Measurements from ENCODE around the gene RAD50.
"Not testable (repeated sequence)": the region's sequence is repeated elsewhere in the genome, so short reads cannot be mapped to it uniquely, and the experiment has no call there.

Gene RAD50

DNA sequence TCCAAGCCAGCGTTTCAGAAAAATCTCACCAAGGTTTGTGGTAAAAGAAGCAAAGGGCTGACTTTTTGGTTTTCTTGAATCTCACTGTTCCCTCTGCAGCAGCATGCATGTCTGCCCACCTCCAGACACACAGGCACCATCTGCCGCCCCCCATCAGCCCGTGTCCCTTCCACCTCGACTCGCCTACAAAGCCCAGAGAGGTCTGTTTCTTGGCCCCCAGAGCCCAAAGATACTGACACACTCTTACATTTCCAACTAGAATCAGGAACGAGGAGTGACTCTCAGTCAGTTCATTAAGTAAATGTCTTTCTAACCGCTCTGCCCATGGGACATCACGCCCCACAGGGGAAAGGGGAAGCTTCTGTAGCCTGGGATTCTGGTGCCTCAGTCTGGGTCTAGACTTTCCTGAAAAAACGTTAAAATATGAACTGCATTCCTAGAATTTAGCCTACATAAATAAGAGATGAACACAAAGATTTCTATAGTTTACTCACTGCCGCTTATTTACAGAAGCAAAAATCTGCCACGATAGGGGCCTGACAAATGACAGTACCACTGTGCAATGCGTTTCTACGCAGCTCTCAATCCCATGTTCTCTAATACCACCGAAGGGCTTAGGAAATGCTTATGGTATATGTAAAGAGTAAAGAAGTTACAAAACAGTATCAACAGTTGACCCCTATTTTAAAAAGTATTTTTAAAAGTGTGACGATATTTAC is 121.1 kb downstream of the RAD50 start:
- no peak for DNase-seq

DNA sequence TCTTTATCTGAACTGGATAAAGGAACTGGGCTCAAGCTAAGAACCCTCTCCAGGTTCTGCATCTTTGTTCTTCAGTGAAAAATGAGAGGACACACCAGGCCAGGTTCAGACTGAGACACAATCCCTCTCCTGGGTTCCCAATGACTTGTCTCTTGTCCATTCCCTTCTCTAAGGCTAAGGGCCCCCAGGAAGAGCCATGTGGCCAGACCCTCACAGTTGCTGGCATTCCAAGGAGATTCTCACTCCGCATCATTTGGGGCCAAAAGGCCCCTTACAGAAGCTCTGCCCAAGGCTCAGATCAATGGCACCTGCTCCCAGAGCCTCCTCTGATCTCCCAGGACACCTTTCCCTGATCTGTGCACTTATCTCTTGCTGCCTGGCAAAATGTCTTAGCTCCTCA is 122.0 kb downstream of the RAD50 start:
- DNase-seq, result no peak

DNA sequence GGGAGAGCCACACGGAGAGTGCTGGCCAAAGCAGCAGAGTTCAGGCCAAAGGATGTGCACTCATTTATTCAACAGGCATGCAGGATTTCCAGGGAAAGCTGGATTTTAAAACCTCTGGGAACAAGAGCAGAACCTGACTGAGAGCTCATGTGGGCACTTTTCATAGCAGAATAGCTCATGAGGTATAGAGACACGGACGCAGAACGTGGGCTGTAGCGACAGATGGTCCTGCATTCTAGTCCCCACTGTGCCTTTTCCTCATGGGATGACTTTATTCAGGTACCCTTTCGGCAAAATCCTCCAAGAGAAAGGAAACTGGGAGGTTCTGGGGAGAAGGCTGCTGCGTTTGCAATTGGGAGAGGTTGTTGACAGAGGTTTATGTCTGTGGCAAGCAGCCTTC is 122.4 kb downstream of the RAD50 start:
- no peak for DNase-seq

DNA sequence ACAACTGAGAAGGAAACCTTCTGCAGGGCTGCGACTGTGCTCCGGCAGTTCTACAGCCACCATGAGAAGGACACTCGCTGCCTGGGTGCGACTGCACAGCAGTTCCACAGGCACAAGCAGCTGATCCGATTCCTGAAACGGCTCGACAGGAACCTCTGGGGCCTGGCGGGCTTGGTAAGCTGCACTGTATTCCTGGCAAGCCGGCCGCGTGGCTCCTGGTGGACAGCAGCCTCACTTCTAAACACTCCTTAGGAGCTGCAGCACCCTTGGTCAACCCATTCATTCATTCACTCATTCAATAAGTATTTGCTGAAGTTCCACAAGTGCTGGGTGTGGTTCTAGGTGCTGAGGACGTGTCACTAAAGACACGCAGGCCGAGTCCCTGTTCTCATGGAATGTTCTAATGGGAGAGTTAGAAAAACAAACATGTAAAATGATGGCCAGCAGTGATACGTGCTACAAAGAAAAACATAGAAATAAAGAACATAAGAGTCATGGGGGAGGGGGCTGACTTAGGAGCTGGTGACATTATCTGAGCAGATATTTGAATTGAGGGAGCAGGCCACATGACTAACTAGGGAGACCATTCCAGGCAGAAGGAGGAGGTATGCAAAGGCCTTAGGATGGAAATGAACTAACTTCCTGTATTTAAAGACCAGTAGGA is 123.1 kb downstream of the RAD50 start:
- no peak for DNase-seq

DNA sequence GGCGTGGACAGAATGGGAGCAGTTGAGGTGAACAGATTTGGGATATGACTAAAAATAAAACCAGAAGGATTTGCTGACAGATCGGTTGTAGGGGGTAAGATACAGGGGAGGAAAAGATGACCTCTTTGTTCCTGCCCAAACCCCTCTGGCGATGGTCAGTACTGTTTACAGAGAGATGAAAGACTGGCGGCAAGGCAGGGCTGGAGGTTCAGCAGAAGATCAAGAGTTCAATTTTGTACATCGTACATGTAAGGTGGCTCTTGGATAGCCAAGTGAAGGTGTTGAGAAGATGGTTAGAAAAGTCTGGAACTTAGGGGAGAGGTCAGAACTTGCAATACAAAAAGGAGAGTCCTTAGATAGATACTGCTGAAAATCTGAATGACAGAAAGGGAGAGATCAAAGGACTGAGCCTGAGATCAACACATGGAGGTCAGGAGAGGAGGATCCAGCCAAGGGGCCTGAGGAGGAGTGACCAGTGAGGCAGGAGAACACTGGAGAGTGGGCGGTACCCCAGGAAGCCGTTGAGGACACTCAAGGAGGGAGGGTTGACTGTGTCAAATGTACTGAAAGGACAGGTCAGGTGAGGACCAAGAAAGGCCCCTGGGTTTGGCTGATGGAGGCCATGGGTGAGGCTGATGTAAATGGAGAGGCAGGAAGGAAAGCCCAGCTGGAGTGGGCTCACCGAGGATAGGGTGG is 124.2 kb downstream of the RAD50 start:
- DNase-seq, result no peak

DNA sequence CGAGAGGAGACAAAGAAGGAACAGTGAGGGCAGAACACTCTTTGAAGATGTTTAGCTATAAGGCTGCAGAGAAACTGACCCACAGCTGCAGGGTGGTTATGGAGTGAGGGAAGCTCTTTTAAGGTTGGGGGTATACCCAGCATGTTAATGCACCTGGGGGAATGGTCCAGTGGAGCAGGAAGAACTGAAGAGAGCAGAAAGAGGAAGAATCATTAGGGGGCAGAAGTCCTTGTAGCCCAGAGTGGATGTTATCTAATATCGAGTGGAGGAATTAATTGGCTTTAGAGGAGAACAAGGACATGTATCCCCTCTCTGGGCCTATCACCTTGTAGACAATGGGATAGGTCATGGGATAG is 124.7 kb downstream of the RAD50 start:
- no peak for DNase-seq

GRCh38 chr5:132681983-132682382 is 125.2 kb downstream of the RAD50 start:
- no peak for DNase-seq

DNA sequence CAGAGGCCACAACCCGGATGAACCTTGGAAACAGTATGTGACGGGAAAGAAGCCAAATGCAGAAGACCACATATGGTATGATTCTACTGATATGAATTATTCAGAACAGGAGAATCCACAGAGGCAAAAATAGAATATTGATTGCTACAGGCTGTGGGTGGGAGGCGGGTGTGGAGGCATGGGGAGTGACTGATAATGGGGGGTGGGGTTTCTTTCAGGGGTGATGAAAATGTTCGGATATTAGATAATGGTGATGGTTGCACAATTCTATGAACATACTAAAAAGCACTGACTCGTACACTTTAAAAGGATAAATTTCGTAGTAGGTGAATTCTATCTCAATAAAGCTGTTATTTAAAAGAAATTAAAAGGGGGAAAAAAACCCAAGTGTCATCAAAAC is 127.7 kb downstream of the RAD50 start:
- no peak for DNase-seq

- no peak for DNase-seq
These were observed 128.3 kb downstream of the RAD50 start for GRCh38 chr5:132684922-132685720.

DNA sequence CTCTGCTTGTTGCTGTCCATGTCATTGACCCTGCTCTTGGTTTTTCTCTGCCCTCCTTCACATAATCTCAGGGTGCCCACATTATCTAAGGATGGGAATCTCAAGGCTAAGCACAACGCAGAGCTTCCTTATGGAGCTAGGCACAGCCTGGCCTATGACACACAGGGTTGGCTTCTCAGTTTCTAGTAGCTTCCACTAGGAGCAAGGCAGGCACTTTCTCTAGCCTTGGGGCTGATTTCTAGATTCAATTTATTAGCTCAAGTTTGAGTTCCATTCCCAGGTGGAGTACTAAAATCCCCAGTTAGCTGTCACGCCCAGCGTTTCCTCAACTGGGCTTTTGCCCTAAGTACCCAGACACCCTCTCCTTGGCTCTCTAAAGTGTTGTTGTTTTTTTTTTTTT is 129.4 kb downstream of the RAD50 start:
- DNase-seq, result no peak

GRCh38 chr5:132687995-132688394 is 131.2 kb downstream of the RAD50 start:
- DNase-seq, result no peak

- DNase-seq, result no peak
These were observed 132.0 kb downstream of the RAD50 start for GRCh38 chr5:132688536-132689339.

DNA sequence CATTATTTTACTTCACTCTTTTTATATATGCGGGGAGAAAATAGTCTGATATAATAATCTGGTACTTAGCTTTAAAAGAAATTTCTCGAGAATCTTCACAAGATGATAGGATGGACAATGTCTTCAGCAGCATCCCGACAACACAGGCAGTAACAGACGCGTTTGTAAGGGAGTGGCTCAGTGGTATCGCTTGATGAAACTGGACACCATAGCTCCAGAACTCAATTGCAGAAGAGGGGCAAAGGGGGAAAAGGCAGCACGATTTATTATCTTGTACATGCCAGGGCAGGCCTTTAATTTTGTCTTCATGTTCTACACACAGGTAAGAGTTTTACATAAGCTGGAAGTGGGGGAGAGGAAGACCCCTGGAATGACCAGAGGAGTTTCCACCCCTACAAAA is 132.7 kb downstream of the RAD50 start:
- no peak for DNase-seq

GRCh38 chr5:132690156-132690555 is 133.4 kb downstream of the RAD50 start:
- no peak for DNase-seq

- not testable (repeated sequence) for DNase-seq
These were observed 135.2 kb downstream of the RAD50 start for GRCh38 chr5:132691755-132692631.

GRCh38 chr5:132692632-132692967 is 135.8 kb downstream of the RAD50 start:
- DNase-seq, result no peak

Measured in SIG-M5 (cell line).